IMR-90 (cell line): ENCODE data around the gene SLC7A4.

Experiments
- BHLHE40 ChIP-seq: fragments of 150-350 bp; IDR thresholded peaks from 2 replicates; pipeline ENCODE4 v1.6.1; 2016; ENCODE audit warnings: mild to moderate bottlenecking, low read depth, low read length
- CHD1 ChIP-seq: IDR thresholded peaks from 2 replicates; pipeline ENCODE4 v1.6.1; 2012; ENCODE audit warnings: low read depth, low read length, improper control_type of control experiment
- CTCF ChIP-seq: conservative IDR thresholded peaks from 2 replicates; pipeline ENCODE4 v1.5.1; 2012; ENCODE audit warnings: mild to moderate bottlenecking, low read depth, low read length, improper control_type of control experiment
- FOS ChIP-seq: fragments of 150-350 bp; IDR thresholded peaks from 2 replicates; pipeline ENCODE4 v1.6.1; 2016; ENCODE audit warnings: low read depth, low read length
- MAZ ChIP-seq: IDR thresholded peaks from 2 replicates; pipeline ENCODE4 v1.6.1; 2012; ENCODE audit warnings: low read depth, mild to moderate bottlenecking, low read length, improper control_type of control experiment, moderate library complexity, borderline replicate concordance
- MXI1 ChIP-seq: IDR thresholded peaks from 2 replicates; pipeline ENCODE4 v1.6.1; 2012; ENCODE audit warnings: low read depth, mild to moderate bottlenecking, low read length, moderate library complexity, borderline replicate concordance
- POLR2A ChIP-seq: IDR thresholded peaks from 2 replicates; pipeline ENCODE4 v1.6.1; 2012; ENCODE audit warnings: mild to moderate bottlenecking, low read depth, low read length
- RAD21 ChIP-seq: IDR thresholded peaks from 2 replicates; pipeline ENCODE4 v1.6.1; 2012; ENCODE audit warnings: low read length, improper control_type of control experiment
- RCOR1 ChIP-seq: IDR thresholded peaks from 2 replicates; pipeline ENCODE4 v1.6.1; 2012; ENCODE audit warnings: mild to moderate bottlenecking, low read length, improper control_type of control experiment; ENCODE audit not compliant: insufficient replicate concordance
- SMC3 ChIP-seq: fragments of 150-350 bp; IDR thresholded peaks from 2 replicates; pipeline ENCODE4 v1.6.1; 2016; ENCODE audit warnings: low read depth, mild to moderate bottlenecking, antibody characterized with exemption, low read length, moderate library complexity

- no peak for TF ChIP-seq CTCF
- no peak for TF ChIP-seq POLR2A
- no peak for TF ChIP-seq MXI1
- no peak for TF ChIP-seq BHLHE40
- TF ChIP-seq RCOR1: no peak
- TF ChIP-seq MAZ: no peak
- TF ChIP-seq FOS: no peak
- TF ChIP-seq SMC3: no peak
- TF ChIP-seq RAD21: no peak
- no peak for TF ChIP-seq CHD1
Observed at GRCh38 chr22:21041937-21042336, 9.6 kb upstream of the SLC7A4 start.
